Endothelial cell of umbilical vein (primary cell): ENCODE measurements around the gene MYPN.

Experiments
- EZH2 ChIP-seq: IDR thresholded peaks from 2 replicates; pipeline ENCODE4 v1.6.1; 2012; ENCODE audit warnings: borderline replicate concordance, low read depth, mild to moderate bottlenecking, moderate library complexity, low read length, inconsistent platforms; ENCODE audit not compliant: severe bottlenecking
- FOS ChIP-seq: IDR thresholded peaks from 2 replicates; pipeline ENCODE4 v1.6.1; 2011; ENCODE audit warnings: mild to moderate bottlenecking, low read length, moderate library complexity, borderline replicate concordance; ENCODE audit not compliant: insufficient read depth
- MAX ChIP-seq: IDR thresholded peaks from 2 replicates; pipeline ENCODE4 v1.6.1; 2011; ENCODE audit not compliant: insufficient read depth, insufficient read length
- POLR2AphosphoS5 ChIP-seq: IDR thresholded peaks from 2 replicates; pipeline ENCODE4 v1.6.1; 2012; ENCODE audit warnings: low read depth, mild to moderate bottlenecking, control low read depth, low read length, moderate library complexity; ENCODE audit not compliant: insufficient read depth
- TF ChIP-seq, protein P1 (sequence below), 2 donors: IDR thresholded peaks; 1 replicate in 1 of 2; 2 replicates in 1 of 2; pipeline ENCODE4 v1.5.1; 2011; ENCODE audit warnings: low read length in 2 of 2, mild to moderate bottlenecking in 2 of 2, moderate library complexity in 2 of 2, control low read depth in 1 of 2, inconsistent platforms in 1 of 2, low read depth in 1 of 2; ENCODE audit not compliant: insufficient read depth in 1 of 2; ENCODE audit errors: extremely low read depth in 1 of 2

DNA sequence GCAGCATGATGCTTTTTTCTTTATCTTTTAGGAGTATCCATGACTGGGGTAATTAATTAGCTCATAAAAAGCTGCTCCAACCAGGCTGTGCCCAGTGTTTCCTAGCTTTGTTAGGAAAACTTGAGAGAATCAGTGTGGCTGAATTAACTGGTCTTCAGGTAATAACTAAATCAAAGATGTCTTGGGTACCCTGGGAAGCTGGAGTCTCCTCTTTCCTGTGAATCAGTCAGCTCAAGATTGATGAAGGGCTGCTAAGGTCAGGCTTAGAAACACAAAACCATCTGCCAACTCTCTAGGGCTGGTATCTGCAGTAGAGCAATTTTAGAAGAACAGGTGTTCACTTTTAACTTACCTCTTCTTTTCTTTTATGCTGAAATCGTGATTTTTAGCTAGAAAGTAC lies 144.1 kb downstream of the MYPN start:
- no peak for TF ChIP-seq POLR2AphosphoS5
- TF ChIP-seq EZH2: no peak
- TF ChIP-seq, protein P1, sequence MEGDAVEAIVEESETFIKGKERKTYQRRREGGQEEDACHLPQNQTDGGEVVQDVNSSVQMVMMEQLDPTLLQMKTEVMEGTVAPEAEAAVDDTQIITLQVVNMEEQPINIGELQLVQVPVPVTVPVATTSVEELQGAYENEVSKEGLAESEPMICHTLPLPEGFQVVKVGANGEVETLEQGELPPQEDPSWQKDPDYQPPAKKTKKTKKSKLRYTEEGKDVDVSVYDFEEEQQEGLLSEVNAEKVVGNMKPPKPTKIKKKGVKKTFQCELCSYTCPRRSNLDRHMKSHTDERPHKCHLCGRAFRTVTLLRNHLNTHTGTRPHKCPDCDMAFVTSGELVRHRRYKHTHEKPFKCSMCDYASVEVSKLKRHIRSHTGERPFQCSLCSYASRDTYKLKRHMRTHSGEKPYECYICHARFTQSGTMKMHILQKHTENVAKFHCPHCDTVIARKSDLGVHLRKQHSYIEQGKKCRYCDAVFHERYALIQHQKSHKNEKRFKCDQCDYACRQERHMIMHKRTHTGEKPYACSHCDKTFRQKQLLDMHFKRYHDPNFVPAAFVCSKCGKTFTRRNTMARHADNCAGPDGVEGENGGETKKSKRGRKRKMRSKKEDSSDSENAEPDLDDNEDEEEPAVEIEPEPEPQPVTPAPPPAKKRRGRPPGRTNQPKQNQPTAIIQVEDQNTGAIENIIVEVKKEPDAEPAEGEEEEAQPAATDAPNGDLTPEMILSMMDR (IDR thresholded peaks at IDR 0.05; ENCODE audit: extremely low read depth in 1 of 2, insufficient read depth in 1 of 2, low read depth in 1 of 2, low read length in 2 of 2): no peak
- TF ChIP-seq MAX: no peak
- no peak for TF ChIP-seq FOS
